Kidney glomerular epithelial cell (primary cell): Measurements from ENCODE around the gene TFG.

Experiments
- DNase-seq: peaks from one replicate; lab custom pipeline; 2025; lab: John Stamatoyannopoulos, UW

Gene TFG

DNA sequence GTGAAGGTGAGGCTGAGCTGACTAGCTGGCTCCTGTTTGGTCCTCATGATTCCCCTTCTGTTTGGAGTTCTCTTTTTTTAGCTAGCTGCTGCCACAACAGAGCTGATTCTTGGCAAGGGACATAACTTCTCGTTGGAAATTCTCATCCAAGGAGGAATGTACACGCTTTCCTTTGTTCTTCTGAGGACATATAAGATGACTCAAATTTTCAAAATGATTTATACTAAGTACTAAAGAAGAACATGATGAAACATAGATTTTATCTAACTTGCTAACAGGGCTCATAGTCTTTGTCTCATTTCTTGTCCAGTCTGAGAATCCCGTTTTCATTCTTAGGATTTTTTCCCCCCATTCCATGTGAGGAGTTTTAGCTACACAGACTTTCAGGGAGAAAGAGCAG lies 2.9 kb upstream of the TFG start:
- no peak for DNase-seq

- no peak for DNase-seq
Observed at GRCh38 chr3:100708644-100708988, 678 bp upstream of the TFG start.

GRCh38 chr3:100709842-100710260 lies 557 bp downstream of the TFG start:
- no peak for DNase-seq

DNA sequence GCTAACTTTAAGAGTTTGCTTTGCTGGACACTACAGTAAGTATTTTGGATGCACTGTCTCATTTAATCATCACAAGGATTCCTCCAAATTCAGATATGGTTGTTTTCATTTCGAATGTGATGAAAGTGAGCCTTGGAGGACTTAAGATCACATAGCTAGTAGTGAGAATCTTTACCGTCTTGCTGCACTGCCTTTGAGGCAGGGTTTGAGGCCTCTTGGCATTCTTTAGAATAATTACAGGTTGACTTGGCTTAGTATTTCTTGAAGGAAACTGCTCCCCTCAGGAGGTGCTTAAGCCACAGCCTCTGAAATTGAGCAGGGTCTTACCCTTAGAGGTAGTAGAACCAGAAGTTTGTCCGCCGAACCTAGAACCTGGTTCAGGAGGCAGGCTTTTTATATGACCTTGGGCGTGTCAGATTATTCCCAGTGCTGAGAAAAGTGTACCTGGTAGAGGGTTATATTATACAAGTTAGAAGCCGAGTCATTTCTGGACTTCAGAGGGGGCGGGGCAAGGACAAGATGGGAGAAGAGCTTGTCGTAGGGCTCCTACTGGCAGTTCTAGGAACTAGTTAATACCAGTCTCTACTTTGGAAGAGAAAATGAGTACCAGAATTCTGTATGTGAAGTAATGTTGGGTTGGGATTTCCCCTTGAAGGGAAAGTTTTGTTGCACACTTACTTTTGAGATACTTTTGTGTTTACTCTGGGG lies 1.1 kb downstream of the TFG start:
- peak; percentile 67 for DNase-seq

GRCh38 chr3:100715176-100715575 lies 5.9 kb downstream of the TFG start:
- DNase-seq = no peak

GRCh38 chr3:100717063-100717462 lies 7.8 kb downstream of the TFG start:
- no peak for DNase-seq

DNA sequence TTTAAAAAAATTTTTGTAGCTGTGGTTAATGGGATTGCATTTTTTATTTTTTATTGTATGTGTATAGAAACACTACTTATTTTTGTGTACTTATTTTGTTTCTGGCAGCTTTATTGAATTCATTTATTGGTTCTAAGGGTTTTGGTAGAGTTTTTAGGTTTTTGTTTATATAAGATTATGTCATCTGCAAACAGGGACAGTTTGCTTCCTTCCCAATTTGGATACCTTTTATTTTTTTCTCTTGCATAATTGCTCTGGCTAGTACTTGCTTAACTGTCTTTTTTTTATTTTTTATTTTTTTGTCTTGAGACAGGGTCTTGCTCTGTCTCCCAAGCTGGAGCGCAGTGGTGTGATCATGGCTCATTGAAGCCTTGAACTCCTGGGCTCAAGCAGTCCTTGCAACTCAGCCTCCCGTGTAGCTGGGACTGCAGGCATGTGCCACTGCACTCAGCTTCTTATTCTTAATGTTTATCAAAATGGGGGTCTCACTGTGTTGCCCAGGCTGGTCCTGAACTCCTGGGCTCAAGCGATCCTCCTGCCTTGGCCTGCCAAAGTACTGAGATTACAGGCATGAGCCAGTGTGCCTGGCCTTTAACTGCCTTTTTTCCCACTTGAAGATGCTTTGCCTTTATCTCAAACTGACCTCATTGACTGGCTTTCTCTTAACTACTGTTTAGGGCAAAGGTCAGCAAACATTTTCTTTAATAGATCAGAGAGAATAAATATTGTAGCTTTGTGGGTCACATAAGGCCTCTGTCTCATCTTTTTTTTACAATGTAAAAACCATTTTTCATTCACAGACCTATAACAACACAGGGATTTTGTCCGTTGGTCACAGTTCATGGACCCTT lies 8.6 kb downstream of the TFG start:
- no peak for DNase-seq

GRCh38 chr3:100719136-100719535 lies 9.8 kb downstream of the TFG start:
- no peak for DNase-seq

- no peak for DNase-seq
Observed at GRCh38 chr3:100720426-100720825, 11.1 kb downstream of the TFG start.

DNA sequence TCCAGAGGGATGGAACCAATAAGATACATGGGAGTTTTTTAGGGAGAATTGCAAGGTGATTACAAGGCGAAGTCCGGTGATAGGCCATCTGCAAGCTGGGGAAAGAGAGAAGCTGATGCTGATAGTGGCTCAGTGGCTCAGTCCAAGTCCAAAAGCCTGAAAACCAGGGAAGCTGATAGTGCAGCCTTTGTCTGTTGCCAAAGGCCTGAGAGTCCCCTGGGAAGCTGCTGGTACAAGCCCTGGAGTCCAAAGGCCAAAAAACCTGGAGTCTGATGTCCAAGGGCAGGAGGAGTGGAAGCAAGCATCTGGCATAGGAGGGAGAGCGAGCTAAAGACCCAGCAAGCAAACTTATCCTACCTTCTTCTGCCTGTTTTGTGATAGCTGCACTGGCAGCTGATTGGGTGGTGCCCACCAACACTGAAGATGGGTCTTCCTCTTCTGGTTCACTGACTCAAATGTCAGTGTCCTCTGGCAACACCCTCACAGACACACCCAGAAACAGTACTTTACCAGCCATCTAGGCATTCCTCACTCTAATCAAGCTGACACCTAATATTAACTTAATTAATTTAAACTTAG lies 16.7 kb downstream of the TFG start:
- no peak for DNase-seq

GRCh38 chr3:100726706-100727105 lies 17.4 kb downstream of the TFG start:
- DNase-seq = no peak

DNA sequence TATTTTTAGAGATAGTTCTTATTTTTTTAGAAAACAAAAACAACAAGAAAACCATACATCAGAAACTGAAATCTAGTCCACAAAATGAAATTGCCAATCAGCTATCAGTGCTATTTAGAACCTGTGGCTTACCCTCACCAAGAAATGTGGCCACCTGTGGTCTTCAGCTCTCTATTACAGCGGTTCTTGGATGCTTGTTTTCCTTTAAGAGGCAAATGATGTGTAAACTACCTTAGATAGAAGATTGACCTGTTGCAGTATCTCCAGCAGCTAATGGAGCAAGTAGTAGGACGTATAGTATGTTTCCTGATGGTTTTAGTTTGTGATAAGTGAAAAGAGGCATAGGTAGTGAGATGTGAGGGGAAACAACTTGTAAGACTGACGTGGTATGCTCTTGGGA lies 21.2 kb downstream of the TFG start:
- DNase-seq = no peak

GRCh38 chr3:100732435-100732834 lies 23.1 kb downstream of the TFG start:
- no peak for DNase-seq

DNA sequence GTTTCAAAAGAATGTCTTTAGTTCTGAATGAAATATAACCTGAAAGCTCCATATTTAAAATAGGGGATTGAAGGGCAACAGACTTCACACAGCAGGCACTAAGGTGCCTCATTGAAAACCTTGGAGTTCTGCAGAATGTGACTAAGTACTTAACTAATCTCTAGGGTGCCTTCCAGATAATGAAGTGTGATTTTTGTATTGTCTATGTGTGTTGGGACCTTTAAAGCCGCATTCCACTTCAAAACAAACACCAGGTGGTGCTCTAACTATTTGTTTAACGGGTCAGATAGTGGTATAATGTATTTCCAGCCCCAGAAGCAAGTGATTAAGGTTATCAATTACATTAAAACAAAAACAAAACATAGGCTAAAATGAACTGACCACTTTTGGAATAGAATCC lies 28.0 kb downstream of the TFG start:
- no peak for DNase-seq

DNA sequence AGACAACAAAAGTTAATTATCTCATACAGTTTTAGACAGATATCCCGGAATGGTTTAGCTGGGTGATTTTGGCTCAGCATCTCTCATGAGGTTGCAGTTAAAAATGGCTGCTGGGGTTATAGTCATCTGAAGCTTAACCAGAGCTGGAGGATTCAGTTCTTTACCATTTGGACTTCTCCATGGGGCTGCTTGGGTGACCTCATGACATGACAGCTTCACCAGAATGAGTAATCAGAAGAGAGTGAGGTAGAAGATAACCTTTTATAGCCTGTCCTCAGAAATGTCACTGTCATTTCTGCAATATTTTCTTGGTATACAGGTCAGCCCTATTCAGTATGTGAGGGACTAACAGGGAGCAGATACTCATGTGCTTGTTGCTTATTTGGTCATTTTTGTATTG lies 30.9 kb downstream of the TFG start:
- DNase-seq = no peak

DNA sequence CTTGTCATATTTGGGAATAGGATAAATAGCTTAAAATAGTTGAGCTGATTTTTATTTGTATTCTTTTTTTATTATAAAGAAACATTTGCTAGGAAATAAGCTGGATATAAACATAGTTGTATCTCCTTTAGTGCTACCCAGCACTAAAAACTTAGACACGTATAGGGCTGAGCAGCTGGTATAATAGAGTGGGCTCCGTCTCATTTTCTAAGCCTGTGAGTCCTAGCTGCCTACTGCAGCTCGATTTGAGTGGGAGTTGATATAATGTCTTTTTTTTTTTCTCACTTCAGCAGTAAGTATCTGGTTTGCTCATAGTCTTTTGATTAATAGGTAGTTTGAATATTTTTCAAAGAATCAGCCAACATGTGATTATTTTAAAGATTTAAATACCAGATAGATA lies 34.2 kb downstream of the TFG start:
- no peak for DNase-seq

GRCh38 chr3:100744671-100745070 lies 35.4 kb downstream of the TFG start:
- no peak for DNase-seq

DNA sequence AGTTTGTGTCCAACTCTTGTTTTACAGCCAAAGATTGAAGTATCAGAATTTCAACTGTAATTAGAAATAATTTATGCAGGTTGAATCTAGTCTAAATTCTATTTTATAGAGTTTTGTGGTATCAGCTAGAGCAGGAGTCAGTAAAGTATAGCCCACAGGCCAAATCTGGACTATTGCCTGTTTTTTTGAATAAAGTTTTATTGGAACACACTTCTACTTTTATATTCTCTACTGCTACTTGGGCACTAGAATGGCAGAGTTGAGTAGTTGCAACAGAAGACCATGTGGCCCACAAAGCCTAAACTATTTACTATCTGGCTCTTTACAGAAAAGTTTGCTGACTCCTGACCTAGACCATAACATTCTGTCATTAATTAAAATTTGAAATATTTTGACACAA lies 36.3 kb downstream of the TFG start:
- no peak for DNase-seq

DNA sequence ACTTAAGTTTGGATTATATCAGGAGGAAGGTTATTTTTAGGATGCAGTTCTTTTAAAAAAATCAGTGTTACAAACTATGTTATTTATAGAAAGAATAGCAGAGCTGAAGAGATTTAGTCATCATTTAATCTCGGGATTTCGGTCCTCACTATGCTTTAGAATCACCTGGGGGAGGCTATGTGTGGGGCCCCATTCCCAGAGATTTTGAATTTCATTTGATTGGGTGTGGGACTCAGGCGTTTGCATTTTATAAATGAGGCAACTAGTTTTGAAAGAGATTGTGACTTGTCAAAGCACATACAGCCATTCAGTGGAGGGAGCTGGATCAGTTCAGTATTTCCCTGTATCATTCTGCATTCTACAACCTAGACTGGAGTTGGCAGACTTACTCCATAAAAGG lies 36.8 kb downstream of the TFG start:
- DNase-seq = no peak

GRCh38 chr3:100748220-100748619 lies 38.9 kb downstream of the TFG start:
- DNase-seq = no peak

GRCh38 chr3:100748967-100749366 lies 39.7 kb downstream of the TFG start:
- DNase-seq = no peak

DNA sequence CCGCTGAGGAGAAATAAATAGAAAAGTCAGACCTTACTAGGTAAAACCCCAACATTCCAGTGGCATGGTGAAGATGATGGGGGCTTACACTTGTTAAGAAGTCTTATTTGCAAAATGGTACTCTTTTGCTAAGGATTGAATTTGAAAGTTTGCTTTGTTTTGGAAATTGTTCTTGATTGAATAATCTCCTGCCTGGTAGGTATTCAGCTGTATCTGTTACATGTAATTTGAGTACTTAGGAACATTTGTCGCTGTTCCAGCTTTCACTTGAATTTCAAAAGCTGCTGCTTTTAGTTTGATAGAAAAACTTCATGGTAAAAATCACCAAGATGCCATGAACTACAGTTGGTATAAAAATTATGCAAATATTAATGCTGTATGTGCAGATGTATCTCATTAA lies 44.6 kb downstream of the TFG start:
- no peak for DNase-seq

DNA sequence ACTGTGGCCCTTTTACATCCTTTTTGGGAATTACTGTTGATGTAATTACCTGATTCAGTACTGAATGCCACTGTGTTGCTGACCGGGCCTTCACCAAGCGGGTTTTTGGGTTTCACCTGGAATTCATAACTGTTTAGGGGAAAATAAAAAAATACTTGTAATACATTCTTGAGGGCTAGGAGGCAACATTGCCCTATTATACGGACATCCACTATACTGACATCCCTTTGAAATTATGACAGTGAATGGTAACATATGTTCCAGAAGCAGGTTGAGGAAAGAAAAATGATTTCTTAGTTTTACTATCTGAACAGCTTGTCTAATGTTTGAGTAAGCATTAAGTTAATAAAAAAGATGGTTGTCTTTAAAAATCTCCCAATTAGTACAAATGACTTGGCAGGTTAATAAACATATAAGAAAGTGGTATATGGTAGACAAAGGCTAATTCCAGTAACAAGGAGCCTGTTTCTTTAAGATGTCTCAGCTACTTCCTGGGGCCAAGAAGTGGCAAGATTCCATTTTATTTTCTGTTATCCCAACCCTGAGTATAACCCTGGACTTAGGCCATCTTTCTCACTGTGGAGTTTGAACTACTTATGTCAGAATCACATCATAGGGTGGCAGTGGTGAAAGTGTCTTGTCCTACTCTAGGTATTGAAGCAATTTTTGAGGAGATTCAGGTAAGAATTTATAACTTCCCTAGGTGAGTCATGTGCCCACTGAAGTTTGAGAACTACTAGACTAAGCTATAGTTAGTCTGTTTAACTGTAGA lies 45.5 kb downstream of the TFG start:
- no peak for DNase-seq
